K562 (cell line): ENCODE measurements around the gene ZSWIM3. TPM values are rescaled to one million over a fixed set of nuclear protein-coding genes. Genes with fewer than 3 reads are reported as not detected.

Experiments used
- GMEB1 ChIP-seq: fragments of 250-450 bp; sonication (Bioruptor Pico); IDR thresholded peaks from 2 replicates; pipeline ENCODE4 v1.4.0; 2020; ENCODE audit warnings: mild to moderate bottlenecking
- MAFF ChIP-seq: IDR thresholded peaks from 2 replicates; pipeline ENCODE4 v1.6.1; 2012; ENCODE audit warnings: low read length, improper control_type of control experiment
- MGA ChIP-seq: fragments of 450-650 bp; IDR thresholded peaks from 2 replicates; pipeline ENCODE4 v1.6.1; 2016; ENCODE audit warnings: mild to moderate bottlenecking, moderate library complexity
- NFE2 ChIP-seq: IDR thresholded peaks from 2 replicates; pipeline ENCODE4 v1.6.1; 2014; ENCODE audit warnings: antibody characterized with exemption, low read depth
- NFXL1 ChIP-seq: fragments of 450-650 bp; formaldehyde crosslinking; IDR thresholded peaks from 2 replicates; pipeline ENCODE4 v1.4.0; 2021; ENCODE audit warnings: mild to moderate bottlenecking
- RCOR1 ChIP-seq, 2 experiments: IDR thresholded peaks; 2 replicates each; pipeline ENCODE4 v1.6.1; 2012; ENCODE audit warnings: low read depth in 2 of 2, low read length in 2 of 2, borderline replicate concordance in 1 of 2, improper control_type of control experiment in 1 of 2
- SMAD3 ChIP-seq: fragments of 450-650 bp; formaldehyde crosslinking; conservative IDR thresholded peaks from 2 replicates; pipeline ENCODE4 v1.4.0; 2020; ENCODE audit warnings: mild to moderate bottlenecking
- ZBTB2 ChIP-seq: fragments of 450-650 bp; IDR thresholded peaks from 2 replicates; pipeline ENCODE4 v1.6.1; 2016; ENCODE audit warnings: antibody characterized with exemption
- ZNF143 ChIP-seq: sonication (generic); formaldehyde crosslinking; IDR thresholded peaks from 2 replicates; pipeline ENCODE4 v1.9.0; 2022; ENCODE audit warnings: mild to moderate bottlenecking, missing genetic modification reagents
- ZNF395 ChIP-seq: fragments of 200-800 bp; sonication (Bioruptor generic); IDR thresholded peaks from 2 replicates; pipeline ENCODE4 v1.6.1; 2017; ENCODE audit warnings: missing genetic modification characterization, missing compliant biosample characterization
- ZNF830 ChIP-seq: fragments of 250-450 bp; sonication (Bioruptor Pico); IDR thresholded peaks from 2 replicates; pipeline ENCODE4 v1.5.0; 2021; ENCODE audit warnings: mild to moderate bottlenecking
- polyA plus RNA-seq, 8 experiments: library from polyadenylated mRNA; depleted of rRNA in 4 of 8; stranded (reverse) in 5 of 8; unstranded in 3 of 8; fragments of >200 nt; fragmentation: Nextera tagmentation in 2 of 8; fragmentation: Illumina TruSeq in 1 of 8; extraction: Ambion mirVana in 2 of 8; extraction: Trizol in 1 of 8; gene quantifications; 2 replicates each; pipeline versions ENCODE4 v1.2.1 to v1.2.3, GENCODE V29; 2011 to 2014; ENCODE audit warnings: inconsistent platforms in 1 of 8, missing spikeins in 1 of 8
- total RNA-seq, 7 experiments: library from RNA; depleted of rRNA in 6 of 7; stranded (reverse); fragments of >200 nt in 6 of 7; fragmentation: Illumina TruSeq in 2 of 7; extraction: Trizol in 2 of 7; gene quantifications; 2 replicates each; pipeline versions ENCODE4 v1.2.1 to v1.2.3, GENCODE V29; 2011 to 2021; ENCODE audit warnings: low replicate concordance in 1 of 7

The ZSWIM3 gene
- total and polyA plus RNA-seq, 9 of the 15 experiments (the other 6 are each of a cell fraction or from before 2014, with no cell fraction given) = 1.7 to 4.3 (median 2.9) TPM

- TF ChIP-seq ZNF143 (no peak), NFXL1 (CRISPR knock-in tag) (no peak), SMAD3 (0 out of 2 replicates have a peak, but pooled peaks have one; percentile 43), ZBTB2 (no peak), MGA (0 out of 2 replicates have a peak, but pooled peaks have one; percentile 16), ZNF830 (no peak), RCOR1 (IDR thresholded peaks at IDR 0.05; ENCODE audit: borderline replicate concordance in 1 of 2, low read depth in 2 of 2, low read length in 2 of 2) (peak in 1 of 2 experiments; percentile 21; a peak in 1 of 4 replicates), MAFF (peak; percentile 44; the same call in 1 of the 2 replicates), GMEB1 (CRISPR knock-in tag) (no peak), NFE2 (peak; percentile 59; the same call in 1 of the 2 replicates), ZNF395 (CRISPR knock-in tag) (peak; percentile 68)
Measured at GRCh38 chr20:45810191-45810970, 47.0 kb upstream of the ZSWIM3 start (continued).
